DND-41 (cell line): ENCODE measurements around the gene ECT2L.

Experiments used
- CTCF ChIP-seq: IDR thresholded peaks from 2 replicates; pipeline ENCODE4 v1.5.1; 2012; ENCODE audit warnings: borderline replicate concordance, low read length, moderate library complexity, mild to moderate bottlenecking; ENCODE audit not compliant: poor library complexity, severe bottlenecking; ENCODE audit errors: extremely low read depth
- EZH2 ChIP-seq: IDR thresholded peaks from 3 replicates; pipeline ENCODE4 v1.6.1; 2012; ENCODE audit warnings: borderline replicate concordance, low read depth, mild to moderate bottlenecking, moderate library complexity, low read length, inconsistent platforms; ENCODE audit not compliant: severe bottlenecking

GRCh38 chr6:138848461-138848860 lies 52.6 kb downstream of the ECT2L start:
- TF ChIP-seq CTCF (no peak), EZH2 (no peak)
